Endothelial cell (in vitro differentiated cells): ENCODE data around the gene HHIPL1. TPM values are rescaled to one million over a fixed set of nuclear protein-coding genes. Genes with fewer than 3 reads are reported as not detected.

Experiments
- DNase-seq: peaks from one replicate; pipeline ENCODE4 v3.0.0; 2021; ENCODE audit warnings: low spot score
- H3K27ac Mint-ChIP-seq: one replicate; pipeline ENCODE4 v1.8.0; 2021; ENCODE audit warnings: mixed read lengths, inconsistent platforms; ENCODE audit not compliant: unreplicated experiment
- H3K27me3 Mint-ChIP-seq: one replicate; pipeline ENCODE4 v1.8.0; 2021; ENCODE audit warnings: mild to moderate bottlenecking, moderate library complexity, mixed read lengths, inconsistent platforms; ENCODE audit not compliant: unreplicated experiment
- H3K36me3 Mint-ChIP-seq: one replicate; pipeline ENCODE4 v1.8.0; 2021; ENCODE audit warnings: mild to moderate bottlenecking, low read depth, mixed read lengths, inconsistent platforms; ENCODE audit not compliant: unreplicated experiment
- H3K4me1 Mint-ChIP-seq: one replicate; pipeline ENCODE4 v1.8.0; 2021; ENCODE audit warnings: mild to moderate bottlenecking, mixed read lengths, inconsistent platforms; ENCODE audit not compliant: unreplicated experiment
- H3K4me3 Mint-ChIP-seq: one replicate; pipeline ENCODE4 v1.8.0; 2021; ENCODE audit warnings: mild to moderate bottlenecking, mixed read lengths, inconsistent platforms; ENCODE audit not compliant: unreplicated experiment
- H3K9me3 Mint-ChIP-seq: one replicate; pipeline ENCODE4 v1.8.0; 2021; ENCODE audit warnings: mixed read lengths, inconsistent platforms; ENCODE audit not compliant: unreplicated experiment
- total RNA-seq: library from RNA; stranded (reverse); fragmentation: NEBNext Ultra II Directional; extraction: Animal tissue kit (Norgen Biotek cat#: 25700); gene quantifications from one replicate; pipeline ENCODE4 v1.2.1, GENCODE V29; 2021; ENCODE audit not compliant: unreplicated experiment
- TF ChIP-seq, protein P1 (sequence below): fragments of 200-600 bp; sonication (generic); IDR thresholded peaks from one replicate; pipeline ENCODE4 v1.5.0; 2021; ENCODE audit warnings: antibody characterized with exemption; ENCODE audit not compliant: unreplicated experiment

Gene HHIPL1
- total RNA-seq, 1 donor from 2014 or later = 15.1 TPM

DNA sequence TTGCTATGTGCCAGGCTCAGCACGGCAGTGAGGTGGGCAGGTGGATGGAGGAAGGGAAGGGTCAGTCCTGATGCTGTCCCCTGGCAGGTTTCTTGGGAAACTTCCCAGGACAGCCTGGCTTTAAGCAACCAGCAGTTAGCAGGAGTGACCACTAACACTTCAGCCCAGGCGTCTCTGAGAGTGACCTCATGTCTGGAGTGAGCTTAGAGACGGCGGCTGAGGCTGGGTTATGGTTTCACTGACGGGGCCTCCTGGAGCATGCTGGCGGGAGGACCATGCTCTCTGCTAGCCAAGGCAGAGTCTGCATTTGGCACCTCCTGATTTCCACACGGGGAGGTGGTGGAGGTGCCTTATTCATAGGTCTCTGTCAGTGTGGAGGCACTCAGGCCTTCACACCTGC lies 2.5 kb downstream of the HHIPL1 start:
- peaks cover 9% of the 10 kb centered on the region for H3K36me3 Mint-ChIP-seq
- H3K4me1 Mint-ChIP-seq = peaks cover 5% of the 10 kb centered on the region
- TF ChIP-seq, protein P1, sequence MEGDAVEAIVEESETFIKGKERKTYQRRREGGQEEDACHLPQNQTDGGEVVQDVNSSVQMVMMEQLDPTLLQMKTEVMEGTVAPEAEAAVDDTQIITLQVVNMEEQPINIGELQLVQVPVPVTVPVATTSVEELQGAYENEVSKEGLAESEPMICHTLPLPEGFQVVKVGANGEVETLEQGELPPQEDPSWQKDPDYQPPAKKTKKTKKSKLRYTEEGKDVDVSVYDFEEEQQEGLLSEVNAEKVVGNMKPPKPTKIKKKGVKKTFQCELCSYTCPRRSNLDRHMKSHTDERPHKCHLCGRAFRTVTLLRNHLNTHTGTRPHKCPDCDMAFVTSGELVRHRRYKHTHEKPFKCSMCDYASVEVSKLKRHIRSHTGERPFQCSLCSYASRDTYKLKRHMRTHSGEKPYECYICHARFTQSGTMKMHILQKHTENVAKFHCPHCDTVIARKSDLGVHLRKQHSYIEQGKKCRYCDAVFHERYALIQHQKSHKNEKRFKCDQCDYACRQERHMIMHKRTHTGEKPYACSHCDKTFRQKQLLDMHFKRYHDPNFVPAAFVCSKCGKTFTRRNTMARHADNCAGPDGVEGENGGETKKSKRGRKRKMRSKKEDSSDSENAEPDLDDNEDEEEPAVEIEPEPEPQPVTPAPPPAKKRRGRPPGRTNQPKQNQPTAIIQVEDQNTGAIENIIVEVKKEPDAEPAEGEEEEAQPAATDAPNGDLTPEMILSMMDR = no peak
- H3K9me3 Mint-ChIP-seq = no peaks in the 10 kb centered on the region
- H3K27me3 Mint-ChIP-seq = peaks cover 11% of the 10 kb centered on the region
- no peak overlapping the region for H3K4me3 Mint-ChIP-seq
- H3K27ac Mint-ChIP-seq = no peak overlapping the region
- DNase-seq = no peak

DNA sequence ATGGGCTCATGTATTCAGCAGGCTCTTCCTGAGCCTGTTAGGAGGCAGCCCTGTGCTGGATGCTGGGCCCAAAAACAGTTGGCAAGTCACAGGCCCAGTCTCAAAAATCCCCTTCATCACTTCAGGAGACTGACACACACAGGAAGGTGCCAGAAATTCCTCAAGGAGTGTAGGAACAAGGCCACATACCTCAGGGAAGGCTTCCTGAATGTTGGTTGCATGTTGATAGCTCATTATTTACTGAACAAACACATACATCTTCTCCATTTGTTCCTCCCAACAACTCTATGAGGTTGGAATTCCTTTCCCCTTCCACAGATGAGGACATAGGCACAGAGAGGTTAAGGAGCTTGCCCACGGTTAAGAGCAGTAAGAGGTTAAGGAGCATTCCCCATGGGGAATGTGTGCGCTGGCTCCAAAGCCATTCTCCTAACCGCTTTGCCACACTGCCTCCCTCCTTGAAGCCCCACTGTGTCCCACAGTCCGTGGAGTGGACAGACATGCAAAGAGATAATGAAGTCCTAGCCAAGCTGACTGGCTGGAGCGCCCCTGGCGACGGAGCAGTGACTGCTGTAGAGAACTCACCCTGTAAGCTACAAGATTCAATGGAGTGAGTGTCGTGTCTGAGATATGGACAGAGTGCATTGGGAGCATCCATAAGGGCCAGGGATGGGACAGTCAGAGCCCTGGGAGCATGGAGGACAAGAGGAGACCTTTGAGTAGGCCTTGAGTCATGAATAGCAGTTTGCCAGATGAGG lies 3.3 kb downstream of the HHIPL1 start:
- no peak overlapping the region for H3K27ac Mint-ChIP-seq
- TF ChIP-seq, protein P1 = no peak
- H3K4me1 Mint-ChIP-seq = peaks cover 5% of the 10 kb centered on the region
- no peaks in the 10 kb centered on the region for H3K9me3 Mint-ChIP-seq
- no peak overlapping the region for H3K4me3 Mint-ChIP-seq
- no peak for DNase-seq
- peaks cover 11% of the 10 kb centered on the region for H3K27me3 Mint-ChIP-seq
- H3K36me3 Mint-ChIP-seq = peaks cover 9% of the 10 kb centered on the region

DNA sequence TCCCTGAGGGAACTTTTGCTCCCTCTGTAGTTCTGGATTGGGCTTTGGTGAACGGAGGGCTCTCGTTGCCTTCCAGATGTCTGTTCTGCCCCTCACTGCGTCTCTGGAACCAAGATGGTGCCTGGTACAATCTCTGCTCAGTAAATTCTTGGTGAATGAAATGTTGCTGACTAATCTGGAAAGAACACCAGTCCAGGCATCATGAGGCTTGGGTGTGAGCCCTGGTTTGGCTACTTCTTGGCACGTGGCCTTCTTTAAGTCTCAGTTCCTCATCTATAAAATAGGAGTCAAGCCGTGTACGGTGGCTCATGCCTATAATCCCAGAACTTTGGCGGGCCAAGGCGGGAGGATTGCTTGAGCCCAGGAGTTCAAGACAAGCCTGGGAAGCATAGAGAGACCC lies 4.3 kb downstream of the HHIPL1 start:
- Mint-ChIP-seq H3K4me1 (peaks cover under 1% of the 10 kb centered on the region), H3K4me3 (no peak overlapping the region), H3K27ac (no peak overlapping the region), H3K36me3 (peaks cover 11% of the 10 kb centered on the region), H3K9me3 (no peaks in the 10 kb centered on the region), H3K27me3 (peaks cover 8% of the 10 kb centered on the region)
- TF ChIP-seq, protein P1 = no peak
- DNase-seq = no peak

DNA sequence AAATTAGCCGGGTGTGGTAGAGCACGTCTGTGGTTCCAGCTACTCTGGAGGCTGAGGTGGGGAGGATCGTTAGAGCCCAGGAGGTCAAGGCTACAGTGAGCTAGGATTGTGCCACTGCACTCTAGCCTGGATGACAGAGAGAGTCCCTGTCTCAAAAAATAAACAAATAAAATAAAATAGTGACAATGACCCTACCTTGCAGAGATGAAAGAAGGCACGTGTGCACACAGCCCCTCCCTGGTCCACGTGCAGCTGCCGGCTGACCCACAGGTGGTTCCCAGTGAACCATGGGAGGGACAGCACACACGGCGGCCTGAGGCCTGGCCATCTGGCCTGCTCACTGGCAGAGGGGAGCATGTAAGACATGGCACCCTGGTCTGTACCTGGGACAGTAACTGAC lies 4.7 kb downstream of the HHIPL1 start:
- H3K4me3 Mint-ChIP-seq = no peak overlapping the region
- H3K4me1 Mint-ChIP-seq = no peaks in the 10 kb centered on the region
- H3K27ac Mint-ChIP-seq = no peak overlapping the region
- peaks cover 14% of the 10 kb centered on the region for H3K36me3 Mint-ChIP-seq
- DNase-seq = no peak
- TF ChIP-seq, protein P1 = no peak
- H3K9me3 Mint-ChIP-seq = no peaks in the 10 kb centered on the region
- H3K27me3 Mint-ChIP-seq = peaks cover 11% of the 10 kb centered on the region

DNA sequence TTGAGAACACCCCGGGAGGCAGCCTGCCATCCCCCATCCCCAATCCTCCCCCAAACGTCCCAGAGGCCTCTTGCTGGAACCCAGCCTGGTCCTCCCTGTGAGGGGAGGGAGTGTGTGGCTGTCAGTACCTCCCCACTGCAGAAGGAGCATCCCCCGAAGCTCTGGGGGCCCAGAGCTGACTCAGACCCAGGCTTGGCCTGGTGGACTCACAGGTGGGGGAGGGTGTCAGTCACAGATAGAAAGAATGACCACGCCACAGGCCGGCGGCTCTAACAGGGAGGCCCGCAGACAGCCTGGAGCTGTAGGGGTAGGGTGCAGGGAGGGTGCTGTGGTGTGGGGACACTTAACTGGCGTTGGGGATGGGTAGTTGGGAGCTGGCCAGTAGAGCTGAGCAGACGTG lies 5.3 kb downstream of the HHIPL1 start:
- no peak overlapping the region for H3K4me3 Mint-ChIP-seq
- H3K27me3 Mint-ChIP-seq = peaks cover 12% of the 10 kb centered on the region
- no peak for DNase-seq
- peaks cover 14% of the 10 kb centered on the region for H3K36me3 Mint-ChIP-seq
- H3K4me1 Mint-ChIP-seq = no peaks in the 10 kb centered on the region
- H3K27ac Mint-ChIP-seq = no peak overlapping the region
- TF ChIP-seq, protein P1 = no peak
- no peaks in the 10 kb centered on the region for H3K9me3 Mint-ChIP-seq
